ENCODE measurements around the gene TEKT5. TPM values are rescaled to one million over a fixed set of nuclear protein-coding genes. Genes with fewer than 3 reads are reported as not detected.

Gene TEKT5
- total RNA-seq, 4 donors from 2014 or later, result 0.20 to 0.93 (median 0.42) TPM; not detected in 1

DNA sequence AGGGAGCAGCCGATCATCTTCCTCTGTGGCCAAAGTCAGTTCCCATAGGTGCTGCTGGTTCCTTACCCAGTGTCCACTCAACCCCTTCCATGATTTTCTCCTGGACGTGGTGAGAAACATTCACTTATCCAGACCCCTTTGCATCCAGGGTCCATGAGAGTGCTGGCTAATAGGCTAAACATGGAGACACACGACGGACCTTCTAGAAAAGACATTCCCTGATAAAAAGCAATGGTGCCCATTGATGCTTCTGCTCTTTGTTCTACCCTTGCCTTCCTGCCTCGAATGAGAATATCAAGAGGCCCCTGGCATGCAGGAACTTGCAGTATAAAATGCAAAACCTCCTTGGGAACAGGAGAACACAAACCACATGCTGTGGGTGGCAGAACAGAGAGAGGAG lies 2.3 kb downstream of the TEKT5 start:
- intact Hi-C loops (cut with DNase I; ENCODE audit: low total_unique reads), result no loop called here
- TF ChIP-seq, protein P1, sequence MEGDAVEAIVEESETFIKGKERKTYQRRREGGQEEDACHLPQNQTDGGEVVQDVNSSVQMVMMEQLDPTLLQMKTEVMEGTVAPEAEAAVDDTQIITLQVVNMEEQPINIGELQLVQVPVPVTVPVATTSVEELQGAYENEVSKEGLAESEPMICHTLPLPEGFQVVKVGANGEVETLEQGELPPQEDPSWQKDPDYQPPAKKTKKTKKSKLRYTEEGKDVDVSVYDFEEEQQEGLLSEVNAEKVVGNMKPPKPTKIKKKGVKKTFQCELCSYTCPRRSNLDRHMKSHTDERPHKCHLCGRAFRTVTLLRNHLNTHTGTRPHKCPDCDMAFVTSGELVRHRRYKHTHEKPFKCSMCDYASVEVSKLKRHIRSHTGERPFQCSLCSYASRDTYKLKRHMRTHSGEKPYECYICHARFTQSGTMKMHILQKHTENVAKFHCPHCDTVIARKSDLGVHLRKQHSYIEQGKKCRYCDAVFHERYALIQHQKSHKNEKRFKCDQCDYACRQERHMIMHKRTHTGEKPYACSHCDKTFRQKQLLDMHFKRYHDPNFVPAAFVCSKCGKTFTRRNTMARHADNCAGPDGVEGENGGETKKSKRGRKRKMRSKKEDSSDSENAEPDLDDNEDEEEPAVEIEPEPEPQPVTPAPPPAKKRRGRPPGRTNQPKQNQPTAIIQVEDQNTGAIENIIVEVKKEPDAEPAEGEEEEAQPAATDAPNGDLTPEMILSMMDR (IDR thresholded peaks at IDR 0.05), result no peak
- no peak for TF ChIP-seq POLR2A (IDR thresholded peaks at IDR 0.05)
- 74 to 78% methylated on average over 5 of the region's 5 CpGs for WGBS, 2 donors
- no peak overlapping the region for H3K4me3 ChIP-seq (ENCODE audit: low read depth, poor library complexity, severe bottlenecking)
- no peak for DNase-seq (ENCODE audit: low spot score in 2 of 2)

DNA sequence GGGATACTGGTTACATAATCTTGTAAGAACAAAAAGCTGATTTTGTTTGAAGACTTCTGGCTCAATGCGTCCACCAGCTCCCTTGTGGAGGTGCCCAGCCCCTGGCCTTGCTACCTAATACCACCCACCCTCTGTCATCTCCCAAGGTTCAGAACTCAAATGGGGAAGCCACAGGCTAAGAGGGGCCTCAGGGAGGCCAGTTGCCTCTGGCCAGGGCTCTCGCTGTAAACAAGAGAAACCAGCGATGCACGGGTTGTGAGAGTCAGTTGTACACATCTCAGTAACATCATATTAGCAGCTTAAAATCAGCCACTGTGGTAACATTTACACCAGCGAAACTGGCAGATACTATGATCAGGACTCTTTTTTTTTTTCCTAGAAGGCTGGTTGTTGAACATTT lies 6.0 kb downstream of the TEKT5 start:
- DNase-seq (ENCODE audit: low spot score in 2 of 2), result no peak
- TF ChIP-seq, protein P1 (IDR thresholded peaks at IDR 0.05), result no peak
- TF ChIP-seq POLR2A (IDR thresholded peaks at IDR 0.05), result no peak
- WGBS, 2 donors, result 75 to 81% methylated on average over 5 of the region's 5 CpGs
- intact Hi-C loops (cut with DNase I; ENCODE audit: low total_unique reads), result no loop called here
- H3K4me3 ChIP-seq (ENCODE audit: low read depth, poor library complexity, severe bottlenecking), result no peak overlapping the region

DNA sequence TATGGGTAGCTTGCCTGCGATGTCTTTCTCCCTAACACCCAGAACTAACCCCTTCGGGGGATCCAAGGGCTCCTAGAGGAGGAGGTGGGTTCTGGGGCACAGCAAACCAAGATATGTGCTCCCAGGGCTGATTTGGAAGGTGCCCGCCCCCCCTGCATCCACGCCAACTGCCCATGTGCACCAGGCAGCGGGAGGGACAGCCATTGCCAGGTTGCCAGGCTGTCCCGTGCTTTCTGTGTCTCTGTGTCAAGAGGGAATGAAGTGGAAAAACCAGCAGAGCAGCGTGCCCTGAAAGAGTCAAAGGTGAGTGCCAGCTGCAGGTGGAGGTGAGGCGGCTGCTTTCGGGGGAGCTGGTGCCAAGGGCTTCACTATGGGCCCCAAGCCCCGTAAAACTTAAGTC lies 6.4 kb downstream of the TEKT5 start:
- DNase-seq (ENCODE audit: low spot score in 2 of 2), result no peak
- intact Hi-C loops (cut with DNase I; ENCODE audit: low total_unique reads), result no loop called here
- 46 to 84% methylated on average over 10 of the region's 10 CpGs for WGBS, 2 donors
- no peak for TF ChIP-seq POLR2A (IDR thresholded peaks at IDR 0.05)
- TF ChIP-seq, protein P1 (IDR thresholded peaks at IDR 0.05), result no peak
- no peak overlapping the region for H3K4me3 ChIP-seq (ENCODE audit: low read depth, poor library complexity, severe bottlenecking)

DNA sequence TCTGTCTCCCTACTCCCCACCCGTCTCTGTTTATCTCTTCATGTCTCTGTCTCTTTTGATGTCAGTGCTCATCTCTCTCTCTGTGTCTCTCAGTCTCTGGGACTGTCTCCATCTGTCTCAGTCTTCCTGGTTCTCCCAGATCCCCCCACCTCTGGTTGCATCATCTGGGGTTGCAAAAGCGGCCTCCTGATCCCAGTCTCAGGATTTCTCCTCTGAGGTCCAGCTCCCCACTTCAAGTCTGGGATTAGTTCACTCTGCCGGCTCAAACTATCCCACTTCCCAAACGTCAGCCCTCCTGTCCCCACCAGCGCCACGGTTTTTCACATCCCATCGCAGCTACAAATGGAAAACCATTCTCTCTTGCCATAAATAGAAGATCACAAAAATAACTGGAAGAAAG lies 9.0 kb downstream of the TEKT5 start:
- no peak overlapping the region for H3K4me3 ChIP-seq (ENCODE audit: low read depth, poor library complexity, severe bottlenecking)
- intact Hi-C loops (cut with DNase I; ENCODE audit: low total_unique reads), result no loop called here
- TF ChIP-seq, protein P1 (IDR thresholded peaks at IDR 0.05), result no peak
- TF ChIP-seq POLR2A (IDR thresholded peaks at IDR 0.05), result no peak
- DNase-seq (ENCODE audit: low spot score in 2 of 2), result peak in 1 of 2 donors; percentile 53
- WGBS, 2 donors, result 76 to 90% methylated on average over 7 of the region's 7 CpGs

DNA sequence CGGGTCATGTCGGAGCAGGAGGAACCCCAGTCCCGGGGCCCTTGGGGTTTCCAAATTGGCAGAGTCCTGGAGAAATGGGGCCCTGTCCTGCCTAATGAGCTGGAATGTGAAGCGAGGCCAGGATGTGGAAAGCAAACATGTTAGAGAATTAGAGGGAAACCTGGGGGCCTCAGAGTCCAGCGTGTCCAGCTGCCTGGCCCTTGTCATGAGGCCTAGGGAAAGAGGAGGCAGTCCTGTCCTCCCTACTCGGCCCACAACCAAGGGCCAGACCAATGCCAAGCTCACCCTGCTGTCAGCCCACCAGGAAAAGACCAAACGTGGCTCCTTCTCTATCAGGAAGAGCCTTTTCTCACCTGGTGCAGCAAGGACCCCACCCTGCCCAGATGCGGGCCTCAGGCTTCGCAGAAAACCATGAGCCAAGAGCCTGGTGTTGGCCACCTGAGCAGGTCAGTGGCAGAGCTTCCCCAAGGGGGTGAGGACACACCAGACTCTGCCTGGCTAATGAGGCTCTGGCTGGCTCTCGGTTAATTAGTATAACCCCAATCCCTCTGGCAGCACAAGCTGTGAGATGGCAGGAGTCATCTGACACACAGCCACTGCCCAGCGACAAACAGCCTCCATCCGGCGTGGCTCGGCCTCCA lies 10.1 kb downstream of the TEKT5 start:
- TF ChIP-seq POLR2A (IDR thresholded peaks at IDR 0.05), result no peak
- TF ChIP-seq, protein P1 (IDR thresholded peaks at IDR 0.05), result no peak
- DNase-seq (ENCODE audit: low spot score in 2 of 2), result peak in 1 of 2 donors; percentile 76
- 65 to 69% methylated on average over 14 of the region's 14 CpGs for WGBS, 2 donors
- intact Hi-C loops (cut with DNase I; ENCODE audit: low total_unique reads), result no loop called here
- no peak overlapping the region for H3K4me3 ChIP-seq (ENCODE audit: low read depth, poor library complexity, severe bottlenecking)

DNA sequence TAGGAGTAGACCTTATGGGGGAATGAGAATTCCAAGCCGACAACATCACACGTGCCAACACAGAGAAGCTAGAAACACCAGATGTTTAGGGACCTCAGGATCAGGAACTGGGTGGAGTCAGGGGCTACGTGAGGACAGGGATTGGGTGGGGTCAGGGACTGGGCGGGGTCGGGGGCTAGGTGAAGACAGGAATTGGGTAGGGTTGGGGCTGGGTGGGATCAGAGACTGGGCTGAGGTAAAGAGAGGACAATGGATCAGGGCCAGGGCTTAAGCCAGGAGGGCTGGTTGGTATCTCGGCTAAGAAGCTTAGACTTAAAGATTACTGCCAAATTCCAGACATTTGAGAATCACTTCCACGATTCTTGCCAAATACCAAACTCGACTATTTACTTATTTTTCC lies 11.6 kb downstream of the TEKT5 start:
- intact Hi-C loops (cut with DNase I; ENCODE audit: low total_unique reads), result no loop called here
- peak in 1 of 2 donors; percentile 69 for DNase-seq (ENCODE audit: low spot score in 2 of 2)
- H3K4me3 ChIP-seq (ENCODE audit: low read depth, poor library complexity, severe bottlenecking), result no peak overlapping the region
- WGBS, 2 donors, result 42 to 56% methylated on average over 7 to 8 of the region's 8 CpGs
- TF ChIP-seq, protein P1 (IDR thresholded peaks at IDR 0.05), result no peak
- TF ChIP-seq POLR2A (IDR thresholded peaks at IDR 0.05), result no peak

All from lower leg skin (tissue), 4 donors.